Left ventricle myocardium inferior (tissue), 1 donor: ENCODE results near the gene GTPBP1. TPM values are rescaled to one million over a fixed set of nuclear protein-coding genes. Genes with fewer than 3 reads are reported as not detected.

Source experiments
- DNase-seq: peaks from one replicate; pipeline ENCODE4 v3.0.0-alpha.2; 2020
- H3K27ac ChIP-seq: fragments of 200-600 bp; replicated peaks from 2 replicates; pipeline ENCODE4 v1.8.0; 2021
- H3K27me3 ChIP-seq: fragments of 200-600 bp; 2 replicates; pipeline ENCODE4 v1.8.0; 2021; ENCODE audit warnings: low read depth
- H3K36me3 ChIP-seq: fragments of 200-600 bp; 2 replicates; pipeline ENCODE4 v1.8.0; 2021
- H3K4me1 ChIP-seq: fragments of 200-600 bp; 2 replicates; pipeline ENCODE4 v1.8.0; 2021
- H3K4me3 ChIP-seq: fragments of 200-600 bp; 2 replicates; pipeline ENCODE4 v1.8.0; 2021; ENCODE audit warnings: mild to moderate bottlenecking, moderate library complexity
- H3K9me3 ChIP-seq: fragments of 200-600 bp; replicated peaks from 2 replicates; pipeline ENCODE4 v1.8.0; 2021
- CTCF ChIP-seq: fragments of 200-600 bp; IDR thresholded peaks from 2 replicates; pipeline ENCODE4 v1.8.0; 2021; ENCODE audit warnings: antibody characterized with exemption, mild to moderate bottlenecking, borderline replicate concordance
- intact Hi-C: fragments of 100-400 bp; cut with micrococcal nuclease; formaldehyde crosslinking; loops from one replicate; pipeline ENCODE4 v1.11.0; 2022
- total RNA-seq: library from RNA; stranded (reverse); fragmentation: NEBNext Ultra II Directional; extraction: Animal tissue kit (Norgen Biotek cat#: 25700); gene quantifications from one replicate; pipeline ENCODE4 v1.2.1, GENCODE V29; 2021
- donor health status: DM: no; HTN: yes; CAD: no; lungs with severe emphysema.

GTPBP1 gene
- total RNA-seq, 1 donor from 2014 or later: 28.9 TPM

- no peak for TF ChIP-seq CTCF
- Histone ChIP-seq H3K4me1 (peaks cover 30% of the 10 kb centered on the region), H3K4me3 (no peak overlapping the region), H3K36me3 (peaks cover 96% of the 10 kb centered on the region), H3K27me3 (no peaks in the 10 kb centered on the region), H3K9me3 (no peaks in the 10 kb centered on the region), H3K27ac (no peak overlapping the region)
- intact Hi-C loops: no loop called here
- no peak for DNase-seq
Measured at GRCh38 chr22:38727123-38727522, 21.4 kb downstream of the GTPBP1 start.

GRCh38 chr22:38727530-38728451 is 22.0 kb downstream of the GTPBP1 start:
- intact Hi-C loops: no loop called here
- H3K9me3 ChIP-seq: no peaks in the 10 kb centered on the region
- DNase-seq: no peak
- H3K4me3 ChIP-seq: no peak overlapping the region
- H3K36me3 ChIP-seq: peaks cover 90% of the 10 kb centered on the region
- no peak overlapping the region for H3K27ac ChIP-seq
- TF ChIP-seq CTCF: no peak
- H3K27me3 ChIP-seq: no peaks in the 10 kb centered on the region
- H3K4me1 ChIP-seq: peaks cover 37% of the 10 kb centered on the region

GRCh38 chr22:38728871-38729796 is 23.4 kb downstream of the GTPBP1 start:
- no peak for TF ChIP-seq CTCF
- Histone ChIP-seq H3K36me3 (peaks cover 76% of the 10 kb centered on the region), H3K4me1 (peaks cover 50% of the 10 kb centered on the region), H3K27me3 (no peaks in the 10 kb centered on the region), H3K9me3 (no peaks in the 10 kb centered on the region), H3K27ac (no peak overlapping the region), H3K4me3 (no peak overlapping the region)
- DNase-seq: no peak
- intact Hi-C loops: no loop called here

GRCh38 chr22:38729946-38730345 is 24.2 kb downstream of the GTPBP1 start:
- Histone ChIP-seq H3K9me3 (no peaks in the 10 kb centered on the region), H3K4me3 (no peak overlapping the region), H3K36me3 (peaks cover 72% of the 10 kb centered on the region), H3K4me1 (peaks cover 57% of the 10 kb centered on the region), H3K27me3 (no peaks in the 10 kb centered on the region), H3K27ac (no peak overlapping the region)
- TF ChIP-seq CTCF: no peak
- intact Hi-C loops: no loop called here
- no peak for DNase-seq

- intact Hi-C loops: no loop called here
- peaks cover 72% of the 10 kb centered on the region for H3K36me3 ChIP-seq
- TF ChIP-seq CTCF: no peak
- H3K4me3 ChIP-seq: no peak overlapping the region
- H3K27me3 ChIP-seq: no peaks in the 10 kb centered on the region
- peaks cover 57% of the 10 kb centered on the region for H3K4me1 ChIP-seq
- DNase-seq: no peak
- H3K9me3 ChIP-seq: no peaks in the 10 kb centered on the region
- H3K27ac ChIP-seq: no peak overlapping the region
Measured at GRCh38 chr22:38730411-38730871, 24.7 kb downstream of the GTPBP1 start.
